DLD1 (cell line): ENCODE data around the gene CLMN.

Experiments used
- in situ Hi-C: cut with HindIII; loops from 2 replicates; pipeline ENCODE4 v1.10.0; 2017; ENCODE audit warnings: low sequenced_read_pairs

CLMN gene

GRCh38 chr14:95322651-95323050 lies 2.9 kb upstream of the CLMN start:
- in situ Hi-C loops = no loop called here

GRCh38 chr14:95321693-95322455 lies 2.2 kb upstream of the CLMN start:
- in situ Hi-C loops = no loop called here

DNA sequence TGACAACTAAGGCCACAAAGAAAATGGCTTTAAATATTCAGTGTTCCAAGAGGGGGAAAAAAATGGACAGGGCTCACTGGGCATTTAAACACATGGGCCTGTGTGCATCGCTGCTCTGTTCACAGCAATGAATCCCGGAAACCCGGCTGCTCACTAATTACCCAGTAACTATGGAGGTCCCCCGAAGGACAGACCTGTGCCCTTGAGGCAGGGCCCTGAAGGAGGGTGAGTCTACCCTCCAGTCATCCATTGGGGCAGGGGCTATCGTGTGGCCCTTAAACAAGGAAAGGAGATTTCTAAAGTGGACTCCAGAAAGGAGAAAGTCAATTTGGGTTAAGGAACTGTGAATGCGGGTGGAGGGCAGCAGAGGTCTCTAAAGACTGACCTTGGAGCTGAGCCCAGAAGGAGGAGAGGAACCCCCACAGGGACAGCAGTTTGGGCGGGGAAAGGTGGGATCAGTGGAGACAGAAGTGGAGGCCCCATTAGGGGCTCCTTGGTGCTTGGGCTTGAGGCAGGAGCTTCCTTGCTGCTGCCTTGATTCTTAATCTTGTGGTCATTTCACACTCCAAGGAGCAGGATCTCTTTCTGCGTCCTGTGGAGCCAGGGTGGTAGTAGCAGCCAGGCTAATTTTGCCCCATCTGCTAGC lies 1.4 kb upstream of the CLMN start:
- in situ Hi-C loops = no loop called here

DNA sequence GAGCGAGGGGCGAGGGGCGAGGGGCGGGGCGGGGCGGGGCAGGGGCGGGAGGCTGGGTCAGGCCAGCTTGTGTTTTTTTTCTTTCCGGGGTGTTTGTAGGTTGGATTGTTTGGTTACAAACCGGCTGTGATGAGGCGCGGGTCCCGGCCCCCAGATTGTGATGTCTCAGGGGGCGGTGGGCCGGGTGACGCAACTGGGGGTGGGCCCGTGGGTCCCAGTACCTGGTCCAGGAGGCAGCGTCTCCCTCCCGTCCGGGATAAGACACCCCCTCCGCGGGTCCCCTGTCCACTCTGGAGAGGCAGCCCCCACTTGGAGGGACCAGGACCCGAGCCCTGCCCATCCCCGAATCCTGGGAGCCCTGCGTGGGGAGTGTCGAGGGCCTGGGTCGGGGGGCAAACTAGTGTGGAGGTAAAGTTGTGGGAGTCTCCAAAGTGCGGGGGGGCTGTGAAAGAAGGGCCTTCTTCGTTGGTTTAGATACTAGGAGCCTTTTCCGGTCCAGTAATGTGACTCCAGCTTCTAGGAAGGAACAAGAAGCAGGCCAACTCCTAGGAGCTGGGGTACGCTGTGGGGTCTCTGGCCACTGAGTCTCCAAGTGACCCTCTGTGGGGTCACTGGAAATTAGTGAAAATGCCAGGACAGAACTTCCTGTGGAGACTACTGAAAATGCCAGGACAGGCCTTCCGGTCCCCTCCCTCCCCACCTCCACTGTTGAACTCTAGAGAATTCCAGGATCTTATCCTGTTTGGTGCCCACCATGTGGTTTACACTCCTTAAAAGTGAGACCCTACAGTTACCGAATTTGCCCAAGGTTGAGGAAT lies 579 bp upstream of the CLMN start:
- in situ Hi-C loops = no loop called here

GRCh38 chr14:95318399-95319311 lies 1.1 kb downstream of the CLMN start:
- in situ Hi-C loops = no loop called here

GRCh38 chr14:95317817-95318343 lies 1.8 kb downstream of the CLMN start:
- in situ Hi-C loops = no loop called here

DNA sequence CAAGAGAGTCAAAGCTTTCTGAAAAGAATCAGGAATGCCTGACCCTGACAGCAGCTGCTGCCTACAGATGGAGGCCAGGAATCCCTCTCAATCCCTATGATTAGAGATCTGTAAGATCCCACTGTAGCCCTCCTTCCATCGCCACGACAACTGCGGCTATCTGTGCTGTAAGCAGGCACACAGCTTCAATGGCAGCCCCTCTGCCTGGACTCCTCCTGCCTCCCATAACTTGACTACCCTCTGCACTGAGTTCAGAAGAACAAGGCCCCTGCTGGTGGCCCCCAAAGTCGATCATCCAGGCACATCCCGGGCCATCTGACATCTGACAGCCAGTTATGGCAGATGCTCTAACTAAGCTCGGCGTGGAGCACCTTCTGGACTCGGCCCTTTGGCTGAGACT lies 2.9 kb downstream of the CLMN start:
- in situ Hi-C loops = no loop called here

GRCh38 chr14:95315579-95315978 lies 4.1 kb downstream of the CLMN start:
- in situ Hi-C loops = no loop called here

- in situ Hi-C loops = no loop called here
Observed at GRCh38 chr14:95315156-95315555, 4.6 kb downstream of the CLMN start.

DNA sequence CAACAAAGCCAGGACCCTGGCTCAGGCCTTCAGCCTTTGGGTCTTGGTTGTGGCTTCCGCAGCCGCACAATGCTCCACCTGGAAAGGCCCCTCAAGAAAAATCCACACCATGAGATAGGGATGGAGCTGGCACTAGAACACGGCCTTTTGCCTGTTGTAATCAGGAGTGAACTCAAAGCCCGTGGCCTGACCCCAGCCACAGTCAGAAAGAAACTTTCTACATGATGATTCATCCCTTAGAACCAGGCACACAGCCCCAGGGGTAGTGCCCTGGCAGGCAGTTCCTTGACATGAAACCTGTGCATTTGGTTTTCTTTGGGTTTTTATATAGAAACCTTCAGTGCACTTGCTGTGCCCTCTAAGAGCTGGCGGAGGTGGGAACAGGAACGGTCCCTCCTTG lies 5.1 kb downstream of the CLMN start:
- in situ Hi-C loops = no loop called here

- in situ Hi-C loops = no loop called here
Observed at GRCh38 chr14:95313707-95314106, 6.0 kb downstream of the CLMN start.

- in situ Hi-C loops = no loop called here
Observed at GRCh38 chr14:95313190-95313589, 6.5 kb downstream of the CLMN start.

- in situ Hi-C loops = no loop called here
Observed at GRCh38 chr14:95312311-95312710, 7.4 kb downstream of the CLMN start.

DNA sequence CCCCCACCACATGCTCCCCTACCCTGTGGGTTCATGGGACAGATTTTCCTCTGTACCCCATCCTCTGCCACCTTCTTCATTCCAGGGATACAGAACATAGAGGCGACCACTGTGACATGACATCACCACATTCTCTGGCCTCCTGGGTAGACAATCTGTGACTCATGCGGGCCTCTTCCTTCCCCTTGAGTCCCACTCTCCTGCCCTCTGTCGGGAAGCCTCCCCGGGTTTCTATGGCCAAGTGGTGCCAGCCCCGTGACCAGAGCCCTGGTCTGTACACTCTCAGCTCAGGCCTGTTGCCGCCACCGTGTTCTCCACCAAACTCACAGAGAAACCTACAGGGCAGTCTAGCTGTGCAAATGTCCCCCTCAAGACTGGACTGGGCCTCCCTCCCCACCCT lies 8.0 kb downstream of the CLMN start:
- in situ Hi-C loops = no loop called here

DNA sequence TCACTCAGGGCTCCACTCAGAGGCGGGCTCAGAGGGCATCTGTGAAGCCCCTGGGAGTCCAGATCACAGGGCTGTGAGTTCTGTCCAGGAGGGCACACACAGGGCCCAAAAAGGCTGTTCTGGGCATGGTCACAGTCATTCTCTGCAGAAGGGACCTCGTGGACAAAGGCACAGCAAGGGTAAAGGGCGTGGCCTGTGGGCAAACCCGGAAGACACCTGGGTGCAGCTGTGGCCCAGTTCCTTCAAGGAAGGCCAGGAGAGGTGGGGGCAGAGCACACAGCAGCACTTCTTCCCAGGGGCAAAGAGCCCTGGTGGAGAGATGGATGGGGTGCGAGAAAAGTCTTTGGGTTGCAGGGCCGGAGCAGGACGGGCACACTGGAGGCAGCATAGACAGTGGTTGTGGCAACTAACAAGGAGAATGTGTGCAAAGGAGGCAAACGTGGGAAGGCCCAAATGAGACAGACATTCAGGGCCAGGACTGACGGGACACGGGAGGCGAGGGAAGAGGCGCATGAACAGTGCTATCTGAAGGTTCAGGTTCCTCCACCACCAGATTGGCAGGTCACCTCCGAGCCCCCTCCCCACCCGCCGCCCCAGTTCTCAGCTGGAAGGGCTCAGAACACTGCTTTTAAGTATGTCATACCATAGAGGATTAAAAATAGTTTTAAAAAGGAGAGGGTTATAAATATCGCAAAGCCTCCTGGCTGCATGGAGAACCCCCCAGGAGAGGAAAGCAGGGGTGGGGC lies 8.9 kb downstream of the CLMN start:
- in situ Hi-C loops = no loop called here

DNA sequence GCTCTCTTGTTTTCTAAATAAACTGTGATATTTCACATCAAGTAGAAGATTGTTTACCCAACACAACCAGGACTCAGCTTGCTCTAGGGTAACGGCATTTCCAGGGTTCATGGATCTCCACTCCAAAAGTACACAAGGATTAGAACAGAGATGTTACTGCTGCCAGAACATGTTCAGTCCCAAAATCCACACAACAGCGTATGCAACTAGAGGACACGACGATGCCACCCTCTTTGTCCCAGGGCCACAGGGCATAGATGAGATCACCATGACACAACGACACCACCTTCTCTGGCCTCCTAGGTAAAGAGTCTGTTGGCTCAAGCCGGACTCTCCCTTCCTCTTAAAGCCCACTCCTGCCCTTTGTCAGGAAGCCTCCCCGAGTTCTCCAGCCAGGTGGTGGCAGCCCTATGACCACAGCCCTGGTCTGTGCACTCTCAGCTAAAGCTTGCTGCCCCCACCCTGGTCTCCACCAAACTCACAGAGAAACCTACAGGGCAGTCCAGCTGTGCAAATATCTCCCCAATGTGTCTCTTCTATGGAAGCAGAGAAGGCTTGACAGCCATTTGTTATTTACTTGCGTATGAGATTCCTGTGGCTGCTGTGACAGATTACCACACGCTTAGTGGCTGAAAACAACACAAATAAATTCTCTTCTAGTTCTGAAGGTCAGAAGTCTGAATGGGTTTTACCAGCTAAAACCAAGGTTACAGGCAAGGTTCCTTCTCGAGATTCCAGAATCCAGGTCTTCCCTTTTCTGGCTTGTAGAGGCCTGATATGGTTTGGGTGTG lies 10.3 kb downstream of the CLMN start:
- in situ Hi-C loops = no loop called here

GRCh38 chr14:95308073-95308472 lies 11.6 kb downstream of the CLMN start:
- in situ Hi-C loops = no loop called here

GRCh38 chr14:95307402-95308041 lies 12.2 kb downstream of the CLMN start:
- in situ Hi-C loops = no loop called here

DNA sequence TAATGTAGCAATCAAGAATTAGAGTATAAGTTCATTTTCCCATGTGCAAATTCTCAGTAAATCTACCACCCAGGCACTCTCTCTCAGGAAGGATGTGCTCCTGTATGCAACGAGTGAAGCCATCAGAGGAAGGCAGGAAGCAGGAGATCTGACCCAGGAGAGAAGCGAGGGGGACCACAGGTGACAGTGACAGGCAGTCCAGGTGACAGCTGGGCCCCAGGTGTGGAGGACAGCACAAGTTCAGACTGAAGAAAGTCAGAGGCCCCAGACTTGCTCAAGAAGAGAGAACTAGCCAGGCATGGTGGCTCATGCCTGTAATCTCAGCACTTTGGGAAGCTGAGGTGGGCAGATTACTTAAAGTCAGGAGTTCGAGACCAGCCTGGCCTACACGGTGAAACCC lies 13.8 kb downstream of the CLMN start:
- in situ Hi-C loops = no loop called here
